Esophagus muscularis mucosa (tissue), 3 donors: ENCODE data around the gene GNA12.

Experiments used
- CTCF ChIP-seq, 3 experiments: fragments of 200-600 bp in 2 of 3; fragments of 450-650 bp in 1 of 3; sonication (generic) in 2 of 3; IDR thresholded peaks; one replicate each; pipeline ENCODE4 v1.5.1; 2017 to 2019; ENCODE audit warnings: antibody characterized with exemption in 3 of 3, mild to moderate bottlenecking in 2 of 3, moderate library complexity in 1 of 3
- POLR2A ChIP-seq: fragments of 450-650 bp; IDR thresholded peaks from one replicate; pipeline ENCODE4 v1.6.1; 2017; ENCODE audit warnings: antibody characterized with exemption, moderate library complexity, mild to moderate bottlenecking, low read depth
- POLR2AphosphoS5 ChIP-seq, 2 donors: sonication (generic); formaldehyde crosslinking; IDR thresholded peaks; one replicate each; pipeline ENCODE4 v1.6.1; 2017; ENCODE audit warnings: antibody characterized with exemption in 2 of 2

- TF ChIP-seq POLR2A = no peak
- no peak for TF ChIP-seq CTCF (IDR thresholded peaks at IDR 0.05)
- no peak for TF ChIP-seq POLR2AphosphoS5 (IDR thresholded peaks at IDR 0.05)
Measured at GRCh38 chr7:2722591-2722990, 121.5 kb downstream of the GNA12 start.
